ENCODE results near the gene OPRL1.
"Not testable (repeated sequence)": the region's sequence is repeated elsewhere in the genome, so short reads cannot be mapped to it uniquely, and the experiment has no call there.

Gene OPRL1

DNA sequence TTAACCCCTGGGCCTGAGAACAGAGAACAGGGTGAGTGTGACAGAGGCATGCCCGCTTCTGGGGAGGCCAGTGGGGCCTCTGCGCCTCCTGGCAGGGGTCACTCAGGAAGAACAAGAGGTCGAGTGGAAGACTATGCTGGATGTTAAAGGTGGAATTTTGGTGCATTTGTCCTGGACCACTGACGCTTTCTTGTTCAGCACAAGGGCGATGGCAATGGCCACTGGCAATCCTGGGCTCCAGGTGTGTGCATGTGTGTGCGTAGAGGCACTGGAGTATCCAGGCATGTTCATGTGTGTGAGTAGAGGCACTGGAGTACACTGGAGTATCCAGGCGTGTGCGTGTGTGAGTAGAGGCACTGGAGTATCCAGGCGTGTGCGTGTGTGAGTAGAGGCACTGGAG is 51.0 kb downstream of the OPRL1 start:
- POLR2A ChIA-PET: no interaction called here
- CTCF ChIA-PET: no interaction called here
- no peak overlapping the region for H3K4me3 ChIP-seq (ENCODE audit: low read depth, low read length)
- TF ChIP-seq, protein P1, sequence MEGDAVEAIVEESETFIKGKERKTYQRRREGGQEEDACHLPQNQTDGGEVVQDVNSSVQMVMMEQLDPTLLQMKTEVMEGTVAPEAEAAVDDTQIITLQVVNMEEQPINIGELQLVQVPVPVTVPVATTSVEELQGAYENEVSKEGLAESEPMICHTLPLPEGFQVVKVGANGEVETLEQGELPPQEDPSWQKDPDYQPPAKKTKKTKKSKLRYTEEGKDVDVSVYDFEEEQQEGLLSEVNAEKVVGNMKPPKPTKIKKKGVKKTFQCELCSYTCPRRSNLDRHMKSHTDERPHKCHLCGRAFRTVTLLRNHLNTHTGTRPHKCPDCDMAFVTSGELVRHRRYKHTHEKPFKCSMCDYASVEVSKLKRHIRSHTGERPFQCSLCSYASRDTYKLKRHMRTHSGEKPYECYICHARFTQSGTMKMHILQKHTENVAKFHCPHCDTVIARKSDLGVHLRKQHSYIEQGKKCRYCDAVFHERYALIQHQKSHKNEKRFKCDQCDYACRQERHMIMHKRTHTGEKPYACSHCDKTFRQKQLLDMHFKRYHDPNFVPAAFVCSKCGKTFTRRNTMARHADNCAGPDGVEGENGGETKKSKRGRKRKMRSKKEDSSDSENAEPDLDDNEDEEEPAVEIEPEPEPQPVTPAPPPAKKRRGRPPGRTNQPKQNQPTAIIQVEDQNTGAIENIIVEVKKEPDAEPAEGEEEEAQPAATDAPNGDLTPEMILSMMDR (IDR thresholded peaks at IDR 0.05; ENCODE audit: insufficient read depth, low read length, missing control alignments): no peak
- DNase-seq (ENCODE audit: low read depth, low spot score): no peak

DNA sequence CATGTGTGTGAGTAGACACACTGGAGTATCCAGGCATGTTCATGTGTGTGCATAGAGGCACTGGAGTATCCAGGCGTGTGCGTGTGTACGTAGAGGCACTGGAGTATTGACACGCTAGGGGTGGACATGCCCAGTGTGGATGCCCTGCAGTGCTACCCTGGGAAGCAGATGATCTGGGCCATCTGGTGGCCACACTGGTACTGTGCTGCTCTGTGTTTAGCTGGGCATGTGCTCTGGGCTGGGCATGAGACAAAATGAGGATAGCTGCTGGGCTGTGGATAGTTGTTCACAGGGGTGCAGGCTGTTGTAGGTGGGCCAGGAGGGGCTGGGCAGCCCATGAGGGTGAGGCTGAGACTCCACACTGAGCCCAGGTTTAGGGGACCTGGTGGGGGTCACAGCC is 51.5 kb downstream of the OPRL1 start:
- no peak overlapping the region for H3K4me3 ChIP-seq (ENCODE audit: low read depth, low read length)
- TF ChIP-seq, protein P1 (IDR thresholded peaks at IDR 0.05; ENCODE audit: insufficient read depth, low read length, missing control alignments): peak; percentile 43
- no peak for DNase-seq (ENCODE audit: low read depth, low spot score)
- POLR2A ChIA-PET: no interaction called here
- CTCF ChIA-PET: no interaction called here

DNA sequence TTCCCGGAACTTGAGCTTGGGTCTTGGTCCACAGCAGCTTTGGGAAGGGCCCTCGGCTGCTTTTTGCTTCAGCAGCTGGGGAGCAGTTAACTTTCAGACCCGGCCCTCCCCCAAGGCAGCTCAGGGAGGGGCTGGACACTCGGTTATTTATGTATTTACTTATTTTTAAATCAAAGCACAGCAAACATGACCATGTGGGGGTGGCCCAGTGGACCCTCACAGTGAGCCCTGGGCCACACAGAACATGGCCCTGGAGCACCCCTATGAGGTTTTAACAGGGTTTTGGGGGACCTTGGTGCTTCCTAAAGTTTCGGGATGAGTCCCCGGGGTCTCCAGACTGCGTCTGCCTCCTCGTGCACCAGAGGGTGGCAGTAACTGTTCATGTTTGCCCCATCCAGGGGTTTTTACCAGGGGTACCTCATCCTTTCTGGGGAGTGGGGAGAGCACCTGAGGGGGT is 54.1 kb downstream of the OPRL1 start:
- no peak for DNase-seq (ENCODE audit: low read depth, low spot score)
- ChIA-PET CTCF (no interaction called here), POLR2A (no interaction called here)

DNA sequence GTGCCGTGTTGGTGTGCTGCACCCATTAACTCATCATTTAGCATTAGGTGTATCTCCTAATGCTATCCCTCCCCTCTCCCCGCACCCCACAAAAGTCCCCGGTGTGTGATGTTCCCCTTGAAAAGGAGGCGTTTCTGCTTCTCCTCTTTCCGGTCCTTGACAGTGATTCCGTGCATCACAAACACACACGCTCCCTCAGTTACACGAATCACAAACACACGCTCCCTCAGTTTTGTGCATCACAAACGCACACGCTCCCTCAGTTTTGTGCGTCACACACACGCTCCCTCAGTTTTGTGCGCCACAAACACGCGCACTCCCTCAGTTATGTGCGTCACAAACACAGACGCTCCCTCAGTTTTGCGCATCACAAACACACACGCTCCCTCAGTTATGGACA is 54.9 kb downstream of the OPRL1 start:
- POLR2A ChIA-PET; DNase-seq (ENCODE audit: low read depth, low spot score); H3K4me3 ChIP-seq (ENCODE audit: low read depth, low read length); CTCF ChIA-PET: not testable (repeated sequence)

More for the DNA sequence above, 54.1 kb downstream of the OPRL1 start:
- TF ChIP-seq, protein P1 (IDR thresholded peaks at IDR 0.05; ENCODE audit: insufficient read depth, low read length, missing control alignments): no peak
- H3K4me3 ChIP-seq (ENCODE audit: low read depth, low read length): no peak overlapping the region

DNA sequence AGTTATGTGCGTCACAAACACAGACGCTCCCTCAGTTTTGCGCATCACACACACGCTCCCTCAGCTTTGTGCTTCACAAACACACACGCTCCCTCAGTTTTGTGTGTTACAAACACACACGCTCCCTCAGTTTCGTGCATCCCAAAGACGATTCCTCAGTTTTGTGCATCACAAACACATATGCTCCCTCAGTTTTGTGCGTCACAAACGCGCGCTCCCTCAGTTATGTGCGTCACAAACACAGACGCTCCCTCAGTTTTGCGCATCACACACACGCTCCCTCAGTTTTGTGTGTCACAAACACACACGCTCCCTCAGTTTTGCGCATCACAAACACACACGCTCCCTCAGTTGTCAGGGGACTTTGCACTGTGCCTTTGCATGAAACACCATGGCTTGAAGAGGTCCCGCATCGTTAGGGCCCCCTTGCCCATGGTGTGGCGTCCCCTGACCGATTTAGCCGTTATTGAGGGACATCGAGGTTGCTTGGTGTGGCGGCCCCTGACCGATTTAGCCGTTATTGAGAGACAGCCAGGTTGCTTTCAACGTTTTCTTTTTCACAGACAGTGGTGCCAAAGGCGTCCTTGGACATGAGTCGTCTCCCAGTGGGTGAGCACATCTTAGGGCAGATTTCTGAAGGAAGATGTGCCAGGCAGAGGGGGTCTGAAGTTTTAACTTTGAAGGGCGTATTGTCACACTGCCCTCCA is 56.3 kb downstream of the OPRL1 start:
- H3K4me3 ChIP-seq (ENCODE audit: low read depth, low read length): no peak overlapping the region
- DNase-seq (ENCODE audit: low read depth, low spot score): no peak
- TF ChIP-seq, protein P1 (IDR thresholded peaks at IDR 0.05; ENCODE audit: insufficient read depth, low read length, missing control alignments): no peak
- ChIA-PET CTCF (no interaction called here), POLR2A (no interaction called here)

DNA sequence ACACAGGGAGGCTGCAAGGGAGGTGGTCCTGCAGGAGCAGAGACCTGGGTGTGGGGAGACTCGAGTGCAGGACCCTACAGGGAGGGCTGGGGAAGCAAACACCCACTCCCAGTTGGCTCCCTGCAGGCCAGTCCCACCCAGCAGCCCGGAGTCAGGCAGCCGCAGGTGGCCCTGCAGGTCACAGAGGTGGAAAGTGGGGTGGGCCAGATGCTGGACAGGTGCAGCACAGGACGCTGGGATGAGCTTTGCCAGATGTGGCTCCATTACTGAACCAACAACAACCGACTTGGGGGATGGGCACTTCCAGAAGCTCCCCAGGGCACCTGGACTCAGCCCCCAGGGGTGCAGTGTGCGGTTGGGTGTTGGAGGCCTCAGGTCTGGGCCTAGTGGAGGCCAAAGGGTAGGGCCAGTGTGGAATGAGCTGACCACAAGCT is 57.7 kb downstream of the OPRL1 start:
- POLR2A ChIA-PET: no interaction called here
- TF ChIP-seq, protein P1 (IDR thresholded peaks at IDR 0.05; ENCODE audit: insufficient read depth, low read length, missing control alignments): no peak

More for the DNA sequence above, 57.7 kb downstream of the OPRL1 start:
- CTCF ChIA-PET: interaction anchor here (0.8 to 0.9 kb wide), 3 partner anchors 16 to 86 kb away, joined by 3 read pairs; no protein-coding TSS in a partner anchor
- no peak overlapping the region for H3K4me3 ChIP-seq (ENCODE audit: low read depth, low read length)
- DNase-seq (ENCODE audit: low read depth, low spot score): no peak
